D721Med (cell line): ENCODE results near the gene MYO15A.

Experiments
- DNase-seq: peaks from one replicate; pipeline ENCODE4 v3.0.0; 2011; ENCODE audit warnings: low spot score; ENCODE audit not compliant: insufficient read length
- FAIRE-seq: peaks from 2 replicates; lab custom pipeline; 2011; peaks lifted over from hg19 to GRCh38; lab: Jason Lieb, UNC
- CTCF ChIP-seq: IDR thresholded peaks from 2 replicates; pipeline ENCODE4 v1.5.1; 2012; ENCODE audit warnings: mild to moderate bottlenecking, control low read depth; ENCODE audit not compliant: insufficient read depth; ENCODE audit errors: missing control alignments

Gene MYO15A

DNA sequence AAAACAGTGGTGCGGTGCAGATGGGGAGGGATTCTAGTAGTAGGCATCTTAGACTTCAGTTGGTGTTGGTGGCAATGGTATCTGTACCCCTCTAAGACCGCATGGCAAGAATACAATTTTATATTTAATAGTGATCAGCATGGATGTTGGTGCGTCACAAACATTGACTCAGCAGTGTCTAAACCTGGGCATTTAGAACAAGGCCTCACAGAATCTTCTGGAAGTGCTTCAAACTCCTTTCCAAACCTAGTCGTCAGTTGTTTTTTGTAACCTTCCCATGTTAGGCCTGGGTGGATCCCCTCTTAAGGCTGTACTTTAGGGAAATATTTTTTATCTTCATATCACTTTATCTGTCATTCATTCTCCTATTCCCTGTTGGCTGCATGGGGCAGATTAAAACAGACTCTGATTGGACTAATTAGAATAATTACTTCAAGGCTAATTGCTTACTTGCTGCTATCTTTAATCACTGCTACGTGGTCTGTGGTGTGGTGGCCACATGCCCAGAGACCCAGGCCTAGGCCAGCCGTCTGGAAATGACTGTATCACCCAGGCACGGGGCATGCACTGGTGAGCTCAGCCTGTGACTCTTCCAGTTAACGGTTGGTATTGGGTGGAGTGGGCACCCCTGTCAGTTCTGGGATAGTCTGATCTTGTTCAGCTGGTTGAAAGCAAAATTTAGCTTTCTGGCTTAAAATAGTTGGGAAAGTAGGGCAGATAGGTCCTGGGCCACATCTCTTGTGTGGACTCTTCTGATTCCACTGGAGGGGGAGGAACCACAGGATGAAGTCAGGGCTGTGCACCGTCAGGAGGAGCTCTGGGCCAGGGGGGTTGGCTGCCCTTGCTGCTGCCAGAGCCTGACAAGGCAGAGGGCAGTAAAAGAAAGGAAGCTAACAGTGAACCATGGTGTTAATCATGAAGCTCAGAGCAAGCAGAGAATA is 79.5 kb downstream of the MYO15A start:
- TF ChIP-seq CTCF, result no peak
- no peak for DNase-seq
- FAIRE-seq, result no peak

- DNase-seq (no peak), FAIRE-seq (no peak)
- TF ChIP-seq CTCF, result no peak
These were observed 82.2 kb downstream of the MYO15A start for GRCh38 chr17:18190628-18191235.

DNA sequence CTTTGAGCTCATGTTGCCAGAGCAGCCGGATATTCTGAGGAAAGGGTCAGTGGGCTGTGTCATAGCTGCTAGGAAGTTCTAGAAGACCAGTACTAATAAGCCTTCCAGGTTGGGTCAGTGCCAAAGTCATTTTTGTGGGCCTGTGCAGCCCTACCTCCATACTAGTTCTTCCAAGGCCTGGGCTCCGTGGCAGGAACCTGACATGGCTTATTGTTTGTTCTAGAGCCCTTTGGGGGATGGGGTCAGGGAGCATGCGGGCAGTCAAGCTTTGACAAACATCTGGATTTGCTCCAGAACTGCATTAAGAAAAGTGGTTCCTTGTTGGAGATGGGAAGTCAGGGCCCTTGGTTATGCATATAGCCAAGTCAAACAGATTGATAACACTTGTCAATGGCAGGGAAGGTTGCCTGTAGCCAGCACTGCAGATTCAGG is 82.7 kb downstream of the MYO15A start:
- no peak for FAIRE-seq
- DNase-seq, result no peak
- no peak for TF ChIP-seq CTCF

DNA sequence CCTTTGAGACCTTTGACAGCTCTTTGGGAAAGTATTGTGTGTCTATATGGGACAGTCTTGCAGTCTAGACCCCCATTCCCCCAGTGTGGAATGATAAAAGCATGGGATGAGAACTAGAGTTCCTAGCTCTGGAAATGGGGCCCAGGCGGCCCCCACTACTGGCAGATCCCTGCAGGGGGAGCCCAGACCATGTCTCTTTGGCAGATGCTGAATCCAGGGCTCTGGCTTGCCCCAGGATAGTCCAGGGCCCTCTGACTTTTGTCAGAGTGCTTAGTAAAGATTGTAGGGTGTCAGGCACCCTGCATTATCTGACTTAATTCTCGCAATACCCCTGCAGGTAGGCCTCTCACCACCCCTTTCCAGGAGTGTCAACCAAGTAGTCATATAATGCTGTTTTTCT is 83.4 kb downstream of the MYO15A start:
- FAIRE-seq (no peak), DNase-seq (no peak)
- TF ChIP-seq CTCF, result no peak

DNA sequence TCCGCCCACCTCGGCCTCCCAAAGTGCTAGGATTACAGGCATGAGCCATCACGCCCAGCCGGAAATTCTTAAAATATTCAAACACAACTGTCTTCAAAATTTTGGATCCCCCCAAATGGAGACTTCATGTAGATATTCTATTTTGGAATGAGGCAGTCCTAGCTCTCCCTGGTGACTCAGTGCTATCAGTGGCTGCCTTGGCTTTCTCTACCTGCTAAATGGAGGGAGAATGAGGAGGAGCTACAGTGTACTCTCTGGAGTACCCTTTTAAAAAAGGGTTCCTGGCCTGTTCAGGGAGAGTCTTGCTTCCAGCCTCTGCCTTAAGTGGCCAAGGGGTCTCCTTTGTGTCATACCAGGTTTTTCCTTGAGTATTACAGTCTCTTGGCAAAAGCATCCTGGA is 85.8 kb downstream of the MYO15A start:
- TF ChIP-seq CTCF, result no peak
- FAIRE-seq (no peak), DNase-seq (no peak)

GRCh38 chr17:18194804-18195203 is 86.2 kb downstream of the MYO15A start:
- no peak for FAIRE-seq
- TF ChIP-seq CTCF, result no peak
- DNase-seq, result no peak

GRCh38 chr17:18195246-18195645 is 86.7 kb downstream of the MYO15A start:
- TF ChIP-seq CTCF, result no peak
- FAIRE-seq (no peak), DNase-seq (no peak)
